Transverse colon (tissue), 4 donors: Measurements from ENCODE around the gene SEZ6.

ENCODE experiments used
- EP300 ChIP-seq: sonication (generic); formaldehyde crosslinking; IDR thresholded peaks from one replicate; pipeline ENCODE4 v1.6.1; 2017; ENCODE audit warnings: antibody characterized with exemption, low read depth
- POLR2A ChIP-seq: fragments of 450-650 bp; IDR thresholded peaks from one replicate; pipeline ENCODE4 v1.6.1; 2016; ENCODE audit warnings: antibody characterized with exemption, mild to moderate bottlenecking, moderate library complexity
- POLR2AphosphoS5 ChIP-seq, 3 donors: sonication (generic); formaldehyde crosslinking; IDR thresholded peaks; one replicate each; pipeline ENCODE4 v1.6.1; 2016; ENCODE audit warnings: antibody characterized with exemption in 3 of 3
- TF ChIP-seq, protein P1 (sequence below), 5 experiments: fragments of 200-600 bp in 3 of 5; fragments of 450-650 bp in 2 of 5; sonication (generic) in 3 of 5; IDR thresholded peaks; 1 replicate in 2 of 5; 2 replicates in 3 of 5; pipeline ENCODE4 v1.5.1; 2016 to 2017; ENCODE audit warnings: antibody characterized with exemption in 5 of 5, inconsistent platforms in 3 of 5, mild to moderate bottlenecking in 2 of 5, moderate library complexity in 1 of 5

DNA sequence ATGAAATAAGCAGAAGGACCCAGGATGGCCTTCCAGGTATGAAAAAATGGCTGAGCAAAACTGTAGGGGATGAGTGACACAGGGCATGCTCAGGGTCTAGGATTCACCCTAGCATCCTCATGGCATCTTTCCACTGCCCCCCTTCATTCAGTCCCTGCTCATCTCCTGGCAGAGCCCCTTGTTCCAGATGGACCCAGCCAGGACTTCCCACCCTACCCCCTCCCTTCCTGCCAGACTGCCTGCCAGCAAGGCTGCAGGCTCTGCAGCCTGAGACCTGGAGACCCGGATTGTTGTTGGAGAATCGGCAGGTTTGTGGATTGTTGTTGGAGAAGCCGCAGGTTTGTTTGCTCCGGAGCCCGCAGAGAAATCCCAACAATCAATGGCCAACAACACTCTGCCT, 6.6 kb downstream of the SEZ6 start:
- TF ChIP-seq, protein P1, sequence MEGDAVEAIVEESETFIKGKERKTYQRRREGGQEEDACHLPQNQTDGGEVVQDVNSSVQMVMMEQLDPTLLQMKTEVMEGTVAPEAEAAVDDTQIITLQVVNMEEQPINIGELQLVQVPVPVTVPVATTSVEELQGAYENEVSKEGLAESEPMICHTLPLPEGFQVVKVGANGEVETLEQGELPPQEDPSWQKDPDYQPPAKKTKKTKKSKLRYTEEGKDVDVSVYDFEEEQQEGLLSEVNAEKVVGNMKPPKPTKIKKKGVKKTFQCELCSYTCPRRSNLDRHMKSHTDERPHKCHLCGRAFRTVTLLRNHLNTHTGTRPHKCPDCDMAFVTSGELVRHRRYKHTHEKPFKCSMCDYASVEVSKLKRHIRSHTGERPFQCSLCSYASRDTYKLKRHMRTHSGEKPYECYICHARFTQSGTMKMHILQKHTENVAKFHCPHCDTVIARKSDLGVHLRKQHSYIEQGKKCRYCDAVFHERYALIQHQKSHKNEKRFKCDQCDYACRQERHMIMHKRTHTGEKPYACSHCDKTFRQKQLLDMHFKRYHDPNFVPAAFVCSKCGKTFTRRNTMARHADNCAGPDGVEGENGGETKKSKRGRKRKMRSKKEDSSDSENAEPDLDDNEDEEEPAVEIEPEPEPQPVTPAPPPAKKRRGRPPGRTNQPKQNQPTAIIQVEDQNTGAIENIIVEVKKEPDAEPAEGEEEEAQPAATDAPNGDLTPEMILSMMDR (IDR thresholded peaks at IDR 0.05): no peak
- TF ChIP-seq EP300: no peak
- TF ChIP-seq POLR2A: no peak
- TF ChIP-seq POLR2AphosphoS5 (IDR thresholded peaks at IDR 0.05): no peak
